MCF 10A (cell line): ENCODE results near the gene SDR39U1. TPM values are rescaled to one million over a fixed set of nuclear protein-coding genes. Genes with fewer than 3 reads are reported as not detected.

Experiments used
- BruUV-seq: library from RNA; stranded (reverse); fragments of 400-500 nt; replicated peaks from 2 replicates; lab custom pipeline; 2021; lab: Mats Ljungman, UMichigan
- CTCF ChIA-PET: fragments of 300-600 bp; sonication (Branson Sonifier 250); formaldehyde crosslinking; extraction: SDS; loops from one replicate; lab custom pipeline; 2021; ENCODE audit warnings: antibody characterized with exemption, inconsistent platforms; lab: Yijun Ruan, JAX
- POLR2A ChIA-PET: fragments of 300-600, 350-650 bp; sonication (Branson Sonifier 250); formaldehyde crosslinking; extraction: SDS; loops from one replicate; lab custom pipeline; 2020; ENCODE audit warnings: antibody characterized with exemption, inconsistent platforms; lab: Yijun Ruan, JAX
- DNase-seq: peaks from one replicate; pipeline ENCODE4 v3.0.0-alpha.2; 2018; ENCODE audit not compliant: unreplicated experiment
- H3K27ac Mint-ChIP-seq: one replicate; pipeline ENCODE4 v1.8.0; 2022; ENCODE audit warnings: mild to moderate bottlenecking, low read depth, mixed read lengths; ENCODE audit not compliant: unreplicated experiment
- H3K27me3 Mint-ChIP-seq: one replicate; pipeline ENCODE4 v1.8.0; 2022; ENCODE audit warnings: mixed read lengths; ENCODE audit not compliant: insufficient read depth, unreplicated experiment
- H3K36me3 Mint-ChIP-seq: one replicate; pipeline ENCODE4 v1.8.0; 2022; ENCODE audit warnings: mild to moderate bottlenecking, moderate library complexity, mixed read lengths; ENCODE audit not compliant: insufficient read depth, unreplicated experiment
- H3K4me1 Mint-ChIP-seq: one replicate; pipeline ENCODE4 v1.8.0; 2022; ENCODE audit warnings: mixed read lengths; ENCODE audit not compliant: insufficient read depth, unreplicated experiment
- H3K4me3 Mint-ChIP-seq: one replicate; pipeline ENCODE4 v1.8.0; 2022; ENCODE audit warnings: mild to moderate bottlenecking, moderate library complexity, mixed read lengths; ENCODE audit not compliant: unreplicated experiment
- H3K9me3 Mint-ChIP-seq: one replicate; pipeline ENCODE4 v1.8.0; 2022; ENCODE audit warnings: mixed read lengths; ENCODE audit not compliant: unreplicated experiment
- CTCF ChIP-seq: fragments of 200-600 bp; IDR thresholded peaks from one replicate; pipeline ENCODE4 v1.8.0; 2022; ENCODE audit warnings: antibody characterized with exemption, mild to moderate bottlenecking; ENCODE audit not compliant: unreplicated experiment
- intact Hi-C: fragments of 100-400 bp; cut with micrococcal nuclease; formaldehyde crosslinking; loops from 2 replicates; pipeline ENCODE4 v1.14.1; 2022
- total RNA-seq: library from RNA; stranded (reverse); gene quantifications from 2 replicates; pipeline ENCODE4 v1.2.3, GENCODE V29; 2022

SDR39U1 gene
- total RNA-seq, 1 experiment from 2014 or later, result 58.7 TPM

DNA sequence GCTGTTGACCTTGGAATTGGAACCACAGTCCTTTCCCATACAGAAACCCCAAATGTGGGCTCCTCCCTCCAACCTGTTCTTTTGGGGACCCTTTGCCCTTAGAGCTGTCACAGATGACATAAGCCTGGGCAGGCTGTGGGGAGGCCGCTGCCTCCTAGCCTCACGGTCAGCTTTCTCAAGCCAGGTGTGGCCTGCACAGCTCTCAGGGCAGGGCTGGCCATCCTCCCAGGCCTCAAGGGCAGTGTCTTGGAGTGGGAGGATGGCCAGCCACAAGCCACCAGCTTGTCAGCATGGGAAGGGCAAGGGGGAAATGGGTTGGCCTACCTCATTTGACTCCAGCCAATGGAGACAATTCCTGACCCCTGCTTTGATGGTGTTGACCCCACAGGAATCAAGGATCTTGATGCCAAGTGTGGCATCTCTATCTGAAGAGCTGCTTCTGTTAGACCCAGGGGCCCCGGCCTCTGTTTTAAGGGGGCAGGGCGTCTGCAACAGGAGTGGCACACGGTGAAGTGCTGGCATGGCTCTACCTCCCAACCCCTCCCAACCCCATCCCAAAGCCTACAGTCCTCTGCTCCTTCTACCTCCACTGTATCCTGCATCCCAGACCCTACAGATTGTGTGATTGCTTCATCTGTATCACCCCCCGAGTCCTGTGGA is 24.6 kb downstream of the SDR39U1 start:
- peak overlapping the region; percentile 42 for H3K27ac Mint-ChIP-seq
- H3K27me3 Mint-ChIP-seq, result no peaks in the 10 kb centered on the region
- ChIA-PET CTCF (interaction anchor here (0.9 to 7.7 kb wide), 10 partner anchors 9 to 87 kb away, joined by 3 to 82 read pairs (median 8); no protein-coding TSS in a partner anchor), POLR2A (interaction anchor here (0.7 to 1.8 kb wide), 4 partner anchors 9 to 38 kb away, joined by 3 to 9 read pairs (median 4); partner anchors contain the start of gene KHNYN)
- no peak for DNase-seq
- TF ChIP-seq CTCF, result no peak
- H3K36me3 Mint-ChIP-seq, result no peaks in the 10 kb centered on the region
- peaks cover 11% of the 10 kb centered on the region for H3K4me1 Mint-ChIP-seq
- no TSS peak for BruUV-seq
- no peak overlapping the region for H3K4me3 Mint-ChIP-seq
- intact Hi-C loops, result no loop called here
- H3K9me3 Mint-ChIP-seq, result no peaks in the 10 kb centered on the region

GRCh38 chr14:24416932-24417619 is 25.5 kb downstream of the SDR39U1 start:
- no peak for DNase-seq
- Mint-ChIP-seq H3K4me1 (peaks cover 11% of the 10 kb centered on the region), H3K4me3 (no peak overlapping the region), H3K36me3 (no peaks in the 10 kb centered on the region), H3K9me3 (no peaks in the 10 kb centered on the region), H3K27ac (no peak overlapping the region), H3K27me3 (no peaks in the 10 kb centered on the region)
- ChIA-PET CTCF (interaction anchor here (0.9 to 7.7 kb wide), 7 partner anchors 8 to 79 kb away, joined by 4 to 82 read pairs (median 9); no protein-coding TSS in a partner anchor), POLR2A (interaction anchor here (0.7 kb wide), 1 partner anchor 11 kb away, joined by 4 read pairs; no protein-coding TSS in a partner anchor)
- no peak for TF ChIP-seq CTCF
- intact Hi-C loops, result no loop called here
- no TSS peak for BruUV-seq

DNA sequence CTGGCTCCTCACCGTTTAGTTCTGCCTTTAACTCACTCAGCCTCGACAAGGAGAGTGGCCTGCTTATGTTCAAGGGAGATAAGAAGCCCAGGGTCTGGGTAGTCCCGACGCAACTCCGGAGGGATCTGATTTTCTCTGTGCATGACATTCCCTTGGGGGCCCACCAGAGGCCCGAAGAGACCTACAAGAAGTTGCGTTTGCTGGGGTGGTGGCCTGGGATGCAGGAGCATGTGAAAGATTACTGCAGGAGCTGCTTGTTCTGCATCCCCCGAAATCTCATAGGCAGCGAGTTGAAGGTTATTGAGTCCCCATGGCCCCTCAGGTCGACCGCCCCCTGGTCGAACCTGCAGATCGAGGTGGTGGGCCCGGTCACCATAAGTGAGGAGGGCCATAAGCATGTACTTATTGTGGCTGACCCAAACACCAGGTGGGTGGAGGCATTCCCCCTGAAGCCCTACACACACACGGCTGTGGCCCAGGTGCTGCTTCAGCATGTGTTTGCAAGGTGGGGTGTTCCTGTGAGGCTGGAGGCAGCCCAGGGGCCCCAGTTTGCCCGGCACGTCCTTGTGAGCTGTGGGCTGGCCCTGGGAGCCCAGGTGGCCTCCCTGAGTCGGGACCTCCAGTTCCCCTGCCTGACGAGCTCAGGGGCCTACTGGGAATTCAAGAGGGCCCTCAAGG is 26.2 kb downstream of the SDR39U1 start:
- POLR2A ChIA-PET, result interaction anchor here (0.7 kb wide), 1 partner anchor 11 kb away, joined by 4 read pairs; no protein-coding TSS in a partner anchor
- no peak for DNase-seq

More for the DNA sequence above, 26.2 kb downstream of the SDR39U1 start:
- peaks cover 11% of the 10 kb centered on the region for H3K4me1 Mint-ChIP-seq
- no peaks in the 10 kb centered on the region for H3K9me3 Mint-ChIP-seq
- no TSS peak for BruUV-seq
- TF ChIP-seq CTCF, result no peak
- H3K27ac Mint-ChIP-seq, result no peak overlapping the region
- CTCF ChIA-PET, result interaction anchor here (1.0 to 3.3 kb wide), 4 partner anchors 10 to 83 kb away, joined by 4 to 17 read pairs (median 6); no protein-coding TSS in a partner anchor
- intact Hi-C loops, result no loop called here
- H3K27me3 Mint-ChIP-seq, result no peaks in the 10 kb centered on the region
- no peak overlapping the region for H3K4me3 Mint-ChIP-seq
- H3K36me3 Mint-ChIP-seq, result no peaks in the 10 kb centered on the region
